ENCODE data around the gene HARS1. TPM values are rescaled to one million over a fixed set of nuclear protein-coding genes. Genes with fewer than 3 reads are reported as not detected.
"Not testable (repeated sequence)": the region's sequence is repeated elsewhere in the genome, so short reads cannot be mapped to it uniquely, and the experiment has no call there.

The HARS1 gene
- total RNA-seq, 5 donors from 2014 or later (not counting 1 experiment from before 2014, with no cell fraction given) = 55.8 to 71.1 (median 70.0) TPM

DNA sequence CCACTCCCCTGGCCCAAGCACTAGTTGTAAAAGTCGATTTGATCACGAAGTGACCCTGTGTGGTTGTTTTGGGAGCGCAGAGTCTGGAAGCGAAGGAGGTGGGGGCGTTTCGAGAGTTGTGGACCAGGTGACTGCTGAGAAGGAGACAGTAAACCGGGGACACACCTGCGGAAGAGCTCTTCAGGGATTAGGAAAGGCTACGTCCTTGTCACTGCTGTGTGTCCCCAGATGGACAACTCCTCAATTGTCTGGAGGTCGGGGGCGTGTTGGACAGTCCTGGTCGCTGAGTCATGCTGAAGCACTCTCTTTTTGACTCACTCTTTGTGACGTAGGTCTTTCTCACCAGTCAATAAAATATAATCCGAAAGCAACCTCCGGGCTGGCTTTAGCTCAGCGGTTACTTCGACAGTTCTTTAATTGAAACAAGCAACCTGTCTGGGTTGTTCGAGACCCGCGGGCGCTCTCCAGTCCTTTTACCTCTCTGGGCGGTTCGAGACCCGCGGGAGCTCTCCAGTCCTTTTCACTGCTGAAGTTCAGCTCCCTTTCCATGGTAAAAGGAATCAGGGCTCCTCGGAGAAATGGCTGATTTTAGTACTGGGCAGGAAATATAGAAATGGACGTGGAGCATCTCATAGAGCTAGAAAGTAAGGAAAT, 19.9 kb upstream of the HARS1 start:
- 3% methylated on average over 19 of the region's 27 CpGs for WGBS (ENCODE audit: insufficient coverage)
- H3K36me3 Mint-ChIP-seq = peaks cover 7% of the 10 kb centered on the region
- POLR2A ChIA-PET = interaction anchor here (0.6 to 2.6 kb wide), 12 partner anchors 9 to 1418 kb away, joined by 3 to 23 read pairs (median 3); partner anchors contain the start of genes IK (in 2 of the 2), ZMAT2 (in 2 of the 2), ANKHD1 (in 1 of the 2) and HARS1 (in 1 of the 2)

DNA sequence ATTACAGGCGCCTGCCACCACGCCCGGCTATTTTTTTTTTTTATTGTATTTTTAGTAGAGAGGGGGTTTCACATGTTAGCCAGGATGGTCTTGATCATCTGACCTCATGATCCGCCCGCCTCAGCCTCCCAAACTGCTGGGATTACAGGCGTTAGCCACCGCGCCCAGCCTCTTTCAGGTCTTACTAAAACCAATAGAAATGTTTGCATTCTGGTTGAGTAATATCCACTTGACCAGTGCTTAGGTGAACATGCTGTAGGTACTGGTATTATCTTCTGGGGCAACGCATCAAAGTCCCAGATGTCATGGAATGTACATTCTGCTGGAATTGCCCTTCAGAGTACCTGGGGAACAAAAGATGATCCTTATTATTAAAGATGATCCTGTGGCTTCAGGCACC, 17.6 kb upstream of the HARS1 start:
- H3K27ac ChIP-seq (ENCODE audit: low read length); ATAC-seq (replicated peaks in 1 of 4); H3K27me3 Mint-ChIP-seq; H3K4me3 ChIP-seq (ENCODE audit: control insufficient read depth in 1 of 2, extremely low read depth in 1 of 2, low read length in 1 of 2); DNase-seq; H3K9me3 Mint-ChIP-seq; H3K9me3 ChIP-seq; H3K27me3 ChIP-seq (replicated peaks in 1 of 2; ENCODE audit: control insufficient read depth in 2 of 2, extremely low read depth in 1 of 2, insufficient read depth in 2 of 2, low read length in 1 of 2); CTCF ChIA-PET: not testable (repeated sequence)
- H3K4me3 Mint-ChIP-seq = peak overlapping the region in 2 of 3 donors; percentile 98
- Histone ChIP-seq H3K36me3 (ENCODE audit: control insufficient read depth in 2 of 2, extremely low read depth in 1 of 2, insufficient read depth in 1 of 2, low read length in 1 of 2) (peaks cover 0 to 33% of the 10 kb centered on the region in 2 donors), H3K4me1 (ENCODE audit: control insufficient read depth in 1 of 2, extremely low read depth in 1 of 2, insufficient read depth in 2 of 2, low read length in 2 of 2) (peaks cover 2 to 10% of the 10 kb centered on the region in 2 experiments)
- peaks cover 21% of the 10 kb centered on the region for H3K36me3 Mint-ChIP-seq
- 97% methylated on average over 6 of the region's 9 CpGs for WGBS (ENCODE audit: insufficient coverage)
- peak overlapping the region in 1 of 2 donors; percentile 99 for H3K27ac Mint-ChIP-seq
- POLR2A ChIA-PET = interaction anchor here in 1 of 2 donors (0.8 kb wide), 1 partner anchor 9 kb away, joined by 3 read pairs; the partner anchor contains the start of gene ZMAT2
- peaks cover 18 to 37% (median 25%) of the 10 kb centered on the region in 3 donors for H3K4me1 Mint-ChIP-seq

More for the DNA sequence above, 19.9 kb upstream of the HARS1 start:
- Mint-ChIP-seq H3K27me3 (peaks cover 0 to 6% of the 10 kb centered on the region in 2 donors), H3K9me3 (no peaks in the 10 kb centered on the region), H3K27ac (peak overlapping the region; percentile 99 to 100), H3K4me1 (peaks cover 18 to 37% (median 25%) of the 10 kb centered on the region in 3 donors), H3K4me3 (peak overlapping the region; percentile 98 to 99 (median 98))
- DNase-seq (peak; percentile 63 to 93 (median 80)), ATAC-seq (replicated peaks in 1 of 4) (peak; percentile 85 to 89 (median 86))
- H3K27ac ChIP-seq (ENCODE audit: low read length) = peak overlapping the region; percentile 90
- peak overlapping the region; percentile 90 to 97 for H3K4me3 ChIP-seq (ENCODE audit: control insufficient read depth in 1 of 2, extremely low read depth in 1 of 2, low read length in 1 of 2)
- CTCF ChIA-PET = interaction anchor here (0.6 to 1.8 kb wide), 12 partner anchors 8 to 466 kb away, joined by 3 to 20 read pairs (median 5); partner anchors contain the start of genes ANKHD1 (in 1 of the 2), EIF4EBP3 (in 1 of the 2), HARS1 (in 1 of the 2) and HARS2 (in 1 of the 2)
- H3K9me3 ChIP-seq = no peaks in the 10 kb centered on the region
- peaks cover 2 to 10% of the 10 kb centered on the region in 2 experiments for H3K4me1 ChIP-seq (ENCODE audit: control insufficient read depth in 1 of 2, extremely low read depth in 1 of 2, insufficient read depth in 2 of 2, low read length in 2 of 2)
- peaks cover 0 to 11% of the 10 kb centered on the region in 2 donors for H3K36me3 ChIP-seq (ENCODE audit: control insufficient read depth in 2 of 2, extremely low read depth in 1 of 2, insufficient read depth in 1 of 2, low read length in 1 of 2)
- no peaks in the 10 kb centered on the region for H3K27me3 ChIP-seq (replicated peaks in 1 of 2; ENCODE audit: control insufficient read depth in 2 of 2, extremely low read depth in 1 of 2, insufficient read depth in 2 of 2, low read length in 1 of 2)

DNA sequence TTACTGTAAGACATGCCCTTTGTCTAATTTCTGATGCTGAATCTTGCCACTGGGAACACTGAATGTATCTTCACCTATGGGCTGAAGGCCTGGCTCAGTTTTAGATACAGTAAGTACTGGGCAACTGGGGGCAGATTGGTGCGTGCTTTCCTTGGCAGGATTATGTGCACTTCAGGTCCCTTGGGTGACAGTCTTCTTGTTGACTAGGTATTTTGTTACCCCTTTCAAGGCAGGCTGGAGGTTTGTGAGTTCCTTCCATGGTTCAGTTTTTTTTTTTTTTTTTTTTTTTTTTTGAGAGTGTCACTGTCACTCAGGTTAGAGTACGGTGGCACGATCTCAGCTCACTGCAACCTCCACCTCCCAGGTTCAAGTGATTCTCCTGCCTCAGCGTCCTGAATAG, 16.6 kb upstream of the HARS1 start:
- ChIA-PET CTCF (no interaction called here), POLR2A (interaction anchor here in 1 of 2 donors (0.6 kb wide), 1 partner anchor 11 kb away, joined by 4 read pairs; no protein-coding TSS in a partner anchor)
- Histone ChIP-seq H3K36me3 (ENCODE audit: control insufficient read depth in 2 of 2, extremely low read depth in 1 of 2, insufficient read depth in 1 of 2, low read length in 1 of 2) (peaks cover 0 to 42% of the 10 kb centered on the region in 2 donors), H3K4me1 (ENCODE audit: control insufficient read depth in 1 of 2, extremely low read depth in 1 of 2, insufficient read depth in 2 of 2, low read length in 2 of 2) (peaks cover 2 to 10% of the 10 kb centered on the region in 2 experiments), H3K9me3 (no peaks in the 10 kb centered on the region), H3K4me3 (ENCODE audit: control insufficient read depth in 1 of 2, extremely low read depth in 1 of 2, low read length in 1 of 2) (no peak overlapping the region), H3K27me3 (replicated peaks in 1 of 2; ENCODE audit: control insufficient read depth in 2 of 2, extremely low read depth in 1 of 2, insufficient read depth in 2 of 2, low read length in 1 of 2) (no peaks in the 10 kb centered on the region), H3K27ac (ENCODE audit: low read length) (no peak overlapping the region)
- ATAC-seq (replicated peaks in 1 of 4) = no peak
- peaks cover 0 to 6% of the 10 kb centered on the region in 2 donors for H3K27me3 Mint-ChIP-seq
- no peak overlapping the region for H3K4me3 Mint-ChIP-seq
- H3K9me3 Mint-ChIP-seq = no peaks in the 10 kb centered on the region
- H3K27ac Mint-ChIP-seq = peak overlapping the region in 1 of 2 donors; percentile 62
- no peak for DNase-seq
- 100% methylated on average over 1 of the region's 4 CpGs for WGBS (ENCODE audit: insufficient coverage)
- H3K4me1 Mint-ChIP-seq = peaks cover 15 to 30% (median 21%) of the 10 kb centered on the region in 3 donors
- H3K36me3 Mint-ChIP-seq = peaks cover 26% of the 10 kb centered on the region

DNA sequence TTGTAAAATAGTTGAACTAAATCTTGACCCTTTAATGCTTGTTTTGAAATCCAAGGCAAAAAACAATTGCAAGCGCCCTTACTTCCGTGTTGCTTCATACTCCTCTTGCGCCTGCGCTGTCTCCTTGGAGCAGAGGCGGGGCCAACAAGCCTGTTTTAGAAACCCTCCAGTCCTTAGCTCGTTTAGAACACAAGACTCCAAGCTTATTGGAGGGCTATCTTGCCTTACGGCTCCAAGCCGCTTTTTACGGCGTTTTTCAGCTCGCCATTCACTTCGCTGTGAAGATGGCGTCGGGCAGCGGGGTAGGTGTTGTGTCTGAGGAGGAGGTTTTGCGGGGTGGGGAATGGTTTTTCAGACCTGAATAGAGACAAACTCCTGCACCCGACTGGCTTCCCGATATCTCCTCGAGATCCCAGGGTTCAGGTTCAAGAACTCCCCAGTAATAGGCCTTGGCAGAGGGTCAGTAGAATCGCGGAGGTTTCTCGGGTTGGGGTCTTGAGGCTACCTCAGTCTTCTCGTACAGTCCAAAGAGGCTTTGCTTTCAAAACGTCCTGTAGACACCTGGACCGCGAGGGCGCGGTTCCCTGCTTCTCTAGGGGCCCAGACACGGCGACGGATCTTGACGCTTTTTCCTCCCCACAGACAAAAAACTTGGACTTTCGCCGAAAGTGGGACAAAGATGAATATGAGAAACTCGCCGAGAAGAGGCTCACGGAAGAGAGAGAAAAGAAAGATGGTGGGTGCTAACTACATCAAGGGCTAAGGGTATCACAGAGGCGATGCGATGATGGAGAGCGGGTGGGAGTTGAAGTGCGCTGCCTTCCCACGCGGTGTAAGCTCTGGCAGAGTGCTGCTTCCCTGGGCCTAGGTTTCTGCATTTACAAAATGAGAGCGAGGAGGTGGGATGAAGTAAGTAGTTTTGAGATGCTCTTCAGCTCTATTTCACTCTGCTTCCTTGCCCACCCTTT, 9.3 kb upstream of the HARS1 start, which contains the start of gene ZMAT2:
ZMAT2 (plus strand) TSS at position 271 of the 968 bp plus-strand sequence; CDS start at position 285, 14 bp downstream.
- no peaks in the 10 kb centered on the region for H3K9me3 ChIP-seq
- ATAC-seq (replicated peaks in 1 of 4) (peak; percentile 97 to 99 (median 98)), DNase-seq (peak; percentile 76 to 97 (median 94))
- peak within 1 kb of the TSS; percentile 68 to 99 for H3K4me3 ChIP-seq (ENCODE audit: control insufficient read depth in 1 of 2, extremely low read depth in 1 of 2, low read length in 1 of 2)
- H3K9me3 Mint-ChIP-seq = no peaks in the 10 kb centered on the region
- ChIA-PET POLR2A (interaction anchor here (0.6 to 1.8 kb wide), 17 partner anchors 8 to 526 kb away, joined by 3 to 23 read pairs (median 4); partner anchors contain the start of genes HARS1 (in 2 of the 2), HARS2 (in 2 of the 2), CYSTM1 (in 1 of the 2) and EIF4EBP3 (in 1 of the 2)), CTCF (interaction anchor here in 1 of 2 donors (0.5 to 1.9 kb wide), 9 partner anchors 10 to 812 kb away, joined by 3 to 20 read pairs (median 4); partner anchors contain the start of genes EIF4EBP3, HARS1, HARS2 and IK)
- peak within 1 kb of the TSS; percentile 96 to 97 for H3K27ac Mint-ChIP-seq
- 1% methylated on average over 28 of the region's 44 CpGs for WGBS (ENCODE audit: insufficient coverage)
- no peaks in the 10 kb centered on the region for H3K27me3 ChIP-seq (replicated peaks in 1 of 2; ENCODE audit: control insufficient read depth in 2 of 2, extremely low read depth in 1 of 2, insufficient read depth in 2 of 2, low read length in 1 of 2)
- peak within 1 kb of the TSS; percentile 70 for H3K27ac ChIP-seq (ENCODE audit: low read length)
- H3K4me1 Mint-ChIP-seq = peaks cover 27 to 31% (median 29%) of the 10 kb centered on the region in 3 donors
- peaks cover 58% of the 10 kb centered on the region for H3K36me3 Mint-ChIP-seq
- peak within 1 kb of the TSS; percentile 97 to 100 (median 99) for H3K4me3 Mint-ChIP-seq
- H3K36me3 ChIP-seq (ENCODE audit: control insufficient read depth in 2 of 2, extremely low read depth in 1 of 2, insufficient read depth in 1 of 2, low read length in 1 of 2) = peaks cover 11 to 81% of the 10 kb centered on the region in 2 donors
- H3K27me3 Mint-ChIP-seq = no peaks in the 10 kb centered on the region
- peaks cover 14 to 15% of the 10 kb centered on the region in 2 experiments for H3K4me1 ChIP-seq (ENCODE audit: control insufficient read depth in 1 of 2, extremely low read depth in 1 of 2, insufficient read depth in 2 of 2, low read length in 2 of 2)

DNA sequence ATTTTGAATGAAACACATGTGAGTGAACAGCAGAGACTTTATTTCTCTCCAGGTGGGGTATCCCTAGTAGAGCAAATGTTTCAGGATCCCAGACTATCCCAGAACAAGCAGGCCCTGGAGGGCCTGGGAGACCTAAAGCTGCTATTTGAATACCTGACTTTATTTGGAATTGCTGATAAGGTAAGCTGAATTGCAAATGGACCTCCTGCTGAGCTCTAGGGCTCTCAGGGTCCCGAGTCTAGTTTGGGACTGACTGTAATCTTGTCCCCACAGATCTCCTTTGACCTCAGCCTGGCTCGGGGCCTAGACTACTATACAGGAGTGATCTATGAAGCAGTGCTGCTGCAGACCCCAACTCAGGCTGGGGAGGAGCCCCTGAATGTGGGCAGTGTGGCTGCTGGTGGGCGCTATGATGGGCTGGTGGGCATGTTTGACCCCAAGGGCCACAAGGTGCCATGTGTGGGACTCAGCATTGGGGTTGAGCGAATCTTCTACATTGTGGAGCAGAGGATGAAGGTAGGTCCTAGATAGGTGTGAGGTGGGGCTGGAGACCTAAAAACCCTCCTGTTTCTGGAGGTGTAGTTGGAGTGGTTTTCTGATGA, 5.8 kb upstream of the HARS1 start:
- no peaks in the 10 kb centered on the region for H3K9me3 ChIP-seq
- no peak for ATAC-seq (replicated peaks in 1 of 4)
- peaks cover 31 to 42% (median 35%) of the 10 kb centered on the region in 3 donors for H3K4me1 Mint-ChIP-seq
- H3K36me3 ChIP-seq (ENCODE audit: control insufficient read depth in 2 of 2, extremely low read depth in 1 of 2, insufficient read depth in 1 of 2, low read length in 1 of 2) = peaks cover 18 to 68% of the 10 kb centered on the region in 2 donors
- ChIA-PET POLR2A (interaction anchor here in 1 of 2 donors (0.6 kb wide), 1 partner anchor 10 kb away, joined by 4 read pairs; no protein-coding TSS in a partner anchor), CTCF (interaction anchor here in 1 of 2 donors (0.6 to 0.7 kb wide), 3 partner anchors 18 to 893 kb away, joined by 3 read pairs; no protein-coding TSS in a partner anchor)
- no peak for DNase-seq
- H3K27me3 Mint-ChIP-seq = no peaks in the 10 kb centered on the region
- WGBS (ENCODE audit: insufficient coverage) = 100% methylated on average over 3 of the region's 4 CpGs
- H3K27ac ChIP-seq (ENCODE audit: low read length) = no peak overlapping the region
- H3K4me3 Mint-ChIP-seq = no peak overlapping the region
- H3K36me3 Mint-ChIP-seq = peaks cover 54% of the 10 kb centered on the region
- no peak overlapping the region for H3K27ac Mint-ChIP-seq
- no peaks in the 10 kb centered on the region for H3K9me3 Mint-ChIP-seq
- H3K27me3 ChIP-seq (replicated peaks in 1 of 2; ENCODE audit: control insufficient read depth in 2 of 2, extremely low read depth in 1 of 2, insufficient read depth in 2 of 2, low read length in 1 of 2) = no peaks in the 10 kb centered on the region
- H3K4me3 ChIP-seq (ENCODE audit: control insufficient read depth in 1 of 2, extremely low read depth in 1 of 2, low read length in 1 of 2) = no peak overlapping the region
- peaks cover 18 to 21% of the 10 kb centered on the region in 2 experiments for H3K4me1 ChIP-seq (ENCODE audit: control insufficient read depth in 1 of 2, extremely low read depth in 1 of 2, insufficient read depth in 2 of 2, low read length in 2 of 2)
